Measurements from ENCODE around the gene MTERF4.

Gene MTERF4, protein sequence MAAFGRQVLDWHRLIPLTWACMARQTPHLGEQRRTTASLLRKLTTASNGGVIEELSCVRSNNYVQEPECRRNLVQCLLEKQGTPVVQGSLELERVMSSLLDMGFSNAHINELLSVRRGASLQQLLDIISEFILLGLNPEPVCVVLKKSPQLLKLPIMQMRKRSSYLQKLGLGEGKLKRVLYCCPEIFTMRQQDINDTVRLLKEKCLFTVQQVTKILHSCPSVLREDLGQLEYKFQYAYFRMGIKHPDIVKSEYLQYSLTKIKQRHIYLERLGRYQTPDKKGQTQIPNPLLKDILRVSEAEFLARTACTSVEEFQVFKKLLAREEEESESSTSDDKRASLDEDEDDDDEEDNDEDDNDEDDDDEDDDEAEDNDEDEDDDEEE

DNA sequence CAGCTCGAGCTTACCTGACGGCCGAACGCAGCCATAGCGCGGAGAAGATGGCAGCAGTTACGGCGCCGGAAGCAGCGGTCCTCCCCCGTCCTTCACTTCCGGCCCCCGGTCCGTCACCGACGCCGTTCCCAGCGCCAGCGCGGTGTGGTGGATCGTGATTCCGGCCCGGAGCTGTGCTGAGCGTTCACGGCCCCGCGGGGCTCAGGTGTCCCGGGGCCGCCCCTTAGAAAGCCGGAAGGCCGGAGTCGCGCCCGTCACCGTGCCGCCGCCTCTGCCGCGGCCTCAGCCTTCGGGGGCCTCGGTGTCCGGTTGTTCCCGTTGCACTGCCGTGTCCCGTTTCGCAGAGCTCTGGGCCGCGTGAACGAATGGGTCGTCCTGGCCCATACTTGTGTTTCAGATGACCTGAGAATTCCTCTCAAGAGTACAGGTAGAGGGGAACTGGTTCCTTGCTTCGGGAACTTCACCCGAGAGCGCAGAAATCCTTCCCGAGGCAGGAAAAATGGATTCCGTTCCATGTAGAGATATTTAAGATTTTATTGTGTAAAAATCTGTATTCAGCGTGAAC is at the start of gene MTERF4:
TSS of gene MTERF4 (minus strand) at position 49 of the 565 bp plus-strand sequence. CDS start at position 35, 14 bp downstream.
- Histone ChIP-seq H3K4me1 (ENCODE audit: control insufficient read depth in 1 of 2, insufficient read depth in 2 of 2, low read length in 2 of 2) (peaks cover 25 to 31% of the 10 kb centered on the region in 2 donors), H3K4me3 (ENCODE audit: low read depth in 1 of 2, low read length in 2 of 2) (peak within 1 kb of the TSS; percentile 84 to 92), H3K27ac (ENCODE audit: low read depth, low read length) (peak within 1 kb of the TSS; percentile 83), H3K9ac (ENCODE audit: low read depth in 1 of 2, low read length in 2 of 2) (peak within 1 kb of the TSS; percentile 93 to 96), H3K27me3 (ENCODE audit: control insufficient read depth in 1 of 2, insufficient read depth in 2 of 2, low read length in 2 of 2) (no peaks in the 10 kb centered on the region), H3K36me3 (ENCODE audit: control insufficient read depth in 1 of 2, insufficient read depth in 2 of 2, low read length in 2 of 2) (peaks cover 4 to 30% of the 10 kb centered on the region in 2 donors), H3K9me3 (ENCODE audit: control insufficient read depth in 1 of 2, low read length in 2 of 2) (no peaks in the 10 kb centered on the region)

- Histone ChIP-seq H3K27me3 (ENCODE audit: control insufficient read depth in 1 of 2, insufficient read depth in 2 of 2, low read length in 2 of 2) (no peaks in the 10 kb centered on the region), H3K4me1 (ENCODE audit: control insufficient read depth in 1 of 2, insufficient read depth in 2 of 2, low read length in 2 of 2) (peaks cover 16 to 28% of the 10 kb centered on the region in 2 donors), H3K9ac (ENCODE audit: low read depth in 1 of 2, low read length in 2 of 2) (peak overlapping the region; percentile 70 to 77), H3K9me3 (ENCODE audit: control insufficient read depth in 1 of 2, low read length in 2 of 2) (no peaks in the 10 kb centered on the region), H3K4me3 (ENCODE audit: low read depth in 1 of 2, low read length in 2 of 2) (peak overlapping the region; percentile 90 to 97), H3K36me3 (ENCODE audit: control insufficient read depth in 1 of 2, insufficient read depth in 2 of 2, low read length in 2 of 2) (peaks cover 4 to 28% of the 10 kb centered on the region in 2 donors), H3K27ac (ENCODE audit: low read depth, low read length) (peak overlapping the region; percentile 32)
Measured at GRCh38 chr2:241150660-241151530, 48.8 kb upstream of the MTERF4 start.

GRCh38 chr2:241149925-241150659 is 48.0 kb upstream of the MTERF4 start, which contains the start of gene PPP1R7:
TSS of gene PPP1R7 (plus strand) at chr2:241150467. CDS start at chr2:241150496, 29 bp downstream.
- Histone ChIP-seq H3K27ac (ENCODE audit: low read depth, low read length) (peak within 1 kb of the TSS; percentile 32), H3K9me3 (ENCODE audit: control insufficient read depth in 1 of 2, low read length in 2 of 2) (no peaks in the 10 kb centered on the region), H3K9ac (ENCODE audit: low read depth in 1 of 2, low read length in 2 of 2) (peak within 1 kb of the TSS; percentile 74 to 77)

DNA sequence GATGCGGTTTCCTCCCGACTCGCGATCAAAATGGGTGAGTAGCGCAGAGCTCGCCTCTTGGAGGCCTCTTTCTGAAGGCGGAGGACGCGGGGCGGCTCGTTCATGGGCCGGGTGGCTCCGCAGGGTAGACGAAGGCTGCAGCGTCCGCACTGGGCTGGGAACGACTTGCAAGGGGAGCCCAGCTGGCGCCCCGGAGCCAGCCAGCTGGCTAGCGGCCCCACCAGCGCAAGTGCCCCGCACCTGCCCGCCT is 47.5 kb upstream of the MTERF4 start:
- peaks cover 0 to 15% of the 10 kb centered on the region in 2 donors for H3K36me3 ChIP-seq (ENCODE audit: control insufficient read depth in 1 of 2, insufficient read depth in 2 of 2, low read length in 2 of 2)
- H3K27ac ChIP-seq (ENCODE audit: low read depth, low read length) = no peak overlapping the region
- no peaks in the 10 kb centered on the region for H3K9me3 ChIP-seq (ENCODE audit: control insufficient read depth in 1 of 2, low read length in 2 of 2)
- H3K4me3 ChIP-seq (ENCODE audit: low read depth in 1 of 2, low read length in 2 of 2) = peak overlapping the region; percentile 90 to 97
- H3K27me3 ChIP-seq (ENCODE audit: control insufficient read depth in 1 of 2, insufficient read depth in 2 of 2, low read length in 2 of 2) = no peaks in the 10 kb centered on the region
- peaks cover 16 to 28% of the 10 kb centered on the region in 2 donors for H3K4me1 ChIP-seq (ENCODE audit: control insufficient read depth in 1 of 2, insufficient read depth in 2 of 2, low read length in 2 of 2)
- H3K9ac ChIP-seq (ENCODE audit: low read depth in 1 of 2, low read length in 2 of 2) = peak overlapping the region; percentile 74 to 77

More at GRCh38 chr2:241149925-241150659, 48.0 kb upstream of the MTERF4 start, which contains the start of gene PPP1R7:
- H3K27me3 ChIP-seq (ENCODE audit: control insufficient read depth in 1 of 2, insufficient read depth in 2 of 2, low read length in 2 of 2) = no peaks in the 10 kb centered on the region
- H3K36me3 ChIP-seq (ENCODE audit: control insufficient read depth in 1 of 2, insufficient read depth in 2 of 2, low read length in 2 of 2) = peaks cover 4 to 20% of the 10 kb centered on the region in 2 donors
- peaks cover 16 to 28% of the 10 kb centered on the region in 2 donors for H3K4me1 ChIP-seq (ENCODE audit: control insufficient read depth in 1 of 2, insufficient read depth in 2 of 2, low read length in 2 of 2)
- peak within 1 kb of the TSS; percentile 90 to 97 for H3K4me3 ChIP-seq (ENCODE audit: low read depth in 1 of 2, low read length in 2 of 2)

DNA sequence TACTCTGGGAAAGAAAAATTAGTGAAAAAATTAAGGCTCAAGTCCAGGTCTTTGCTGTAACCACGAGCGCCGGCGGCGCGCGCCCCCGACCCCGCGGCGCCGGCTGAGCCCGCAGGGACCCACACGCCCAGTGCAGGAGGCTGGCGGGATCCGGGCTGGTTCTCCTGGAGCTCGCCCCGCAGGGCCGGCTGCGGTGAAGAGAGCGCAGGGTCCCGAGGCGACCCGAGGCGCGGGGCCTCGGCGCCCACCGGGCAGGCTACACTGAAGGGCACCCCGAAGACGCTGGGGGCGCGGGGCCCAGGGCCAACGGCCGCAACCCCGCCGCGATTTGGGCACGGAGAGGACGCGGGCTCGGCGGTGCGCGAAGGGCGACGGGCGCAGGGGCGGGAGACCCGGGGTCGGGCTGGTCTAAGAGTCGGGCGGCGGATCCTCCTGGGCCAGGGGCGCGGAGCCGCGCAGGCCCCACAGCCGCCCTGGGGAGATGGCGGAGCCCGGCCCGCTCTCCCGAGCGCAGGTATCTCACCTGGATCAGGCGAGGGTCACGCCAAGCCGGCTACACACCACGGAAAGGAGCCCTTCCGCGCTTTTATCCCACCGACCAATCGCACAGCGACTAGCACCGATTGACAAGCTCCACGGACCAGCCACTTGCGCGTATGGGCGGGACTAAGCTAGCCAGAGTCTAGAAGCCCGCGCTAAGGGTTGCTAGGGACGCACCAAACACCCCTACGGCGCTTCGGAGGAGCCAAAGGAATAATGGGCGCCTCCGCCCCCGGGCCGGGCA is 47.0 kb upstream of the MTERF4 start, which contains the start of gene PASK:
TSS of gene PASK (minus strand) at position 582 of the 784 bp plus-strand sequence. CDS start 6,440 bp downstream, outside the sequence.
- Histone ChIP-seq H3K9ac (ENCODE audit: low read depth in 1 of 2, low read length in 2 of 2) (peak within 1 kb of the TSS; percentile 74 to 77), H3K27me3 (ENCODE audit: control insufficient read depth in 1 of 2, insufficient read depth in 2 of 2, low read length in 2 of 2) (no peaks in the 10 kb centered on the region), H3K27ac (ENCODE audit: low read depth, low read length) (no peak within 1 kb of the TSS), H3K36me3 (ENCODE audit: control insufficient read depth in 1 of 2, insufficient read depth in 2 of 2, low read length in 2 of 2) (peaks cover 0 to 12% of the 10 kb centered on the region in 2 donors), H3K4me1 (ENCODE audit: control insufficient read depth in 1 of 2, insufficient read depth in 2 of 2, low read length in 2 of 2) (peaks cover 16 to 28% of the 10 kb centered on the region in 2 donors), H3K9me3 (ENCODE audit: control insufficient read depth in 1 of 2, low read length in 2 of 2) (no peaks in the 10 kb centered on the region), H3K4me3 (ENCODE audit: low read depth in 1 of 2, low read length in 2 of 2) (peak within 1 kb of the TSS; percentile 90 to 97)

DNA sequence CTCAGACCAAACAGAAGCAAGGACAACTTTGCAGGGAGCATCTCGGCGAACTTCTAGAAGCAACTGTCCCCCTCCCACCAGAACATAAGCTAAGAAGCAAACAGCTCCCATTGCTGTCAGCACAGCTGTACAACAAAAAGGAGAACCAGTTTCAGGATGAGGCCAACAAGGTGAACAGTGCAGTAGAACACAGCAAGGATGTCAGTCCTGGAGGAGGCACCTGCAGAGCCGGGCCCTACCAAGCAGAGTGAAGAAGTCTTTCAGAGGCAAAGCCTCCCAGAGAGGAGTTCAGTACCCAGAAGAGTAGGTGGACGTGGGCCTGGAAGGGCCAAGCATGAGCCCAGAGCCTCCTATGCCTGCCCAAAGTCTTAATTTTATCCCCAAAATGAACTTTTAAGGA is 46.2 kb upstream of the MTERF4 start:
- Histone ChIP-seq H3K9ac (ENCODE audit: low read depth in 1 of 2, low read length in 2 of 2) (peak overlapping the region in 1 of 2 donors; percentile 77), H3K4me3 (ENCODE audit: low read depth in 1 of 2, low read length in 2 of 2) (peak overlapping the region; percentile 90 to 97), H3K27me3 (ENCODE audit: control insufficient read depth in 1 of 2, insufficient read depth in 2 of 2, low read length in 2 of 2) (no peaks in the 10 kb centered on the region), H3K4me1 (ENCODE audit: control insufficient read depth in 1 of 2, insufficient read depth in 2 of 2, low read length in 2 of 2) (peaks cover 16 to 28% of the 10 kb centered on the region in 2 donors), H3K36me3 (ENCODE audit: control insufficient read depth in 1 of 2, insufficient read depth in 2 of 2, low read length in 2 of 2) (peaks cover 0 to 6% of the 10 kb centered on the region in 2 donors), H3K9me3 (ENCODE audit: control insufficient read depth in 1 of 2, low read length in 2 of 2) (no peaks in the 10 kb centered on the region), H3K27ac (ENCODE audit: low read depth, low read length) (no peak overlapping the region)

GRCh38 chr2:241147336-241147735 is 45.2 kb upstream of the MTERF4 start:
- Histone ChIP-seq H3K27ac (ENCODE audit: low read depth, low read length) (no peak overlapping the region), H3K27me3 (ENCODE audit: control insufficient read depth in 1 of 2, insufficient read depth in 2 of 2, low read length in 2 of 2) (no peaks in the 10 kb centered on the region), H3K9ac (ENCODE audit: low read depth in 1 of 2, low read length in 2 of 2) (no peak overlapping the region), H3K36me3 (ENCODE audit: control insufficient read depth in 1 of 2, insufficient read depth in 2 of 2, low read length in 2 of 2) (peaks cover 0 to 4% of the 10 kb centered on the region in 2 donors), H3K4me1 (ENCODE audit: control insufficient read depth in 1 of 2, insufficient read depth in 2 of 2, low read length in 2 of 2) (peaks cover 16 to 28% of the 10 kb centered on the region in 2 donors), H3K9me3 (ENCODE audit: control insufficient read depth in 1 of 2, low read length in 2 of 2) (no peaks in the 10 kb centered on the region), H3K4me3 (ENCODE audit: low read depth in 1 of 2, low read length in 2 of 2) (no peak overlapping the region)

- peaks cover 13 to 21% of the 10 kb centered on the region in 2 donors for H3K4me1 ChIP-seq (ENCODE audit: control insufficient read depth in 1 of 2, insufficient read depth in 2 of 2, low read length in 2 of 2)
- H3K36me3 ChIP-seq (ENCODE audit: control insufficient read depth in 1 of 2, insufficient read depth in 2 of 2, low read length in 2 of 2) = no peaks in the 10 kb centered on the region
- no peaks in the 10 kb centered on the region for H3K9me3 ChIP-seq (ENCODE audit: control insufficient read depth in 1 of 2, low read length in 2 of 2)
- H3K9ac ChIP-seq (ENCODE audit: low read depth in 1 of 2, low read length in 2 of 2) = no peak overlapping the region
- H3K27ac ChIP-seq (ENCODE audit: low read depth, low read length) = no peak overlapping the region
- no peaks in the 10 kb centered on the region for H3K27me3 ChIP-seq (ENCODE audit: control insufficient read depth in 1 of 2, insufficient read depth in 2 of 2, low read length in 2 of 2)
- no peak overlapping the region for H3K4me3 ChIP-seq (ENCODE audit: low read depth in 1 of 2, low read length in 2 of 2)
Measured at GRCh38 chr2:241146286-241146685, 44.2 kb upstream of the MTERF4 start.

DNA sequence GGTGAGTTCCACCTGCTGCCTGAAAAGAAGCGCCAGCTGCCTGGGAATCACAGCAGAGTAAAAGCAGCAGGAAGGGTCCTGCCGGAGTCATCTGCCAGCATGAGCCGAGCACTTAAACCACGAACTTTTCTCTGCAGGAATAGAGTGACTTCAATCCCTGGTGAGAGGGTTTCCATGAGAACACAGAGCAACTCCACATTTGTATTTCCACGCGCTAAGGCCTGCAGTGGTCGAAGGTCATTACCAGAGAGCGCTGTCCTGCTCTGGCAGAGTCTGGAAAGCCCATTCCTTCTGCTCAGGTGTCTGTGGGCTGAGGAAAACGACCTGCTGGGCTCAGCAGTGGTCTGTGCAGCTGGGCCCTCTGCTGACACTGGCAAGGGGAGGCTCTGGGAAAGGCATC is 40.5 kb upstream of the MTERF4 start:
- Histone ChIP-seq H3K27me3 (ENCODE audit: control insufficient read depth in 1 of 2, insufficient read depth in 2 of 2, low read length in 2 of 2) (no peaks in the 10 kb centered on the region), H3K9ac (ENCODE audit: low read depth in 1 of 2, low read length in 2 of 2) (no peak overlapping the region), H3K9me3 (ENCODE audit: control insufficient read depth in 1 of 2, low read length in 2 of 2) (no peaks in the 10 kb centered on the region), H3K4me1 (ENCODE audit: control insufficient read depth in 1 of 2, insufficient read depth in 2 of 2, low read length in 2 of 2) (no peaks in the 10 kb centered on the region), H3K36me3 (ENCODE audit: control insufficient read depth in 1 of 2, insufficient read depth in 2 of 2, low read length in 2 of 2) (peaks cover 5 to 16% of the 10 kb centered on the region in 2 donors), H3K27ac (ENCODE audit: low read depth, low read length) (no peak overlapping the region), H3K4me3 (ENCODE audit: low read depth in 1 of 2, low read length in 2 of 2) (no peak overlapping the region)
